ENCODE results near the gene ZNF320. TPM values are rescaled to one million over a fixed set of nuclear protein-coding genes. Genes with fewer than 3 reads are reported as not detected.

ZNF320 gene
- polyA plus RNA-seq, 1 of the 3 experiments (the other 2 are of a cell fraction) = 6.9 TPM

DNA sequence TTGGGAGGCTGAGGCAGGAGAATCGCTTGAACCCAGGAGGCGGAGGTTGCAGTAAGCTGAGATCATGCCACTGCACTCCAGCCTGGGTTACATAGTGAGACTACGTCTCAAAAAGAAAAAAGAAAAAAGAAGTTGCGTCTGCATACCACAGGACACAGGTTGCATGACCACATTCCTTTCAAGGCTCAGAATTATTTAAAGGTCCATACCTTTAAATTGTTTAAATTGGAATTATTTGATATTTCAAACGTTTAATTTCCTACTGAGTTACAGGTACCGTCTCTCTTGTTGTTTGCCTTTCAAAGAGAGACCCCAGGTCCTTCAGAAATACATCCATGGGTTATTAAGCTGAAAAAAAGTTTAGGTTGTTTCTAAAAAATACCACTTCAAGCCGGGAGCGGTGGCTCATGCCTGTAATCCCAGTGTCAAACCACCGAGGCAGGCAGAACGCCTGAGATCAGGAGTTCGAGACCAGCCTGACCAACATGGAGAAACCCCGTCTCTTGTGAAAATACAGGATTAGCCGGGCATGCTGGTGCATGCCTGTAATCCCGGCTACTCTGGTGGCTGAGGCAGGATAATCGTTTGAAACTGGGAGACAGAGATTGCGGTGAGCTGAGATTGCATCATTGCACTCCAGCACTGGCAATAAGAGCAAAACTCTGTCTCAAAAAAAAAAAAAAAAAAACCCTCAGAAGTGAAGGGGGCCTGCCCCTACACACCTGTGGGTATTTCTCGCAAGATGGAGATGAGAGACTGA lies 46.6 kb upstream of the ZNF320 start:
- WGBS (ENCODE audit: low lambda C conversion rate) = 84% methylated on average over 17 of the region's 17 CpGs
- Histone ChIP-seq H3K4me3 (ENCODE audit: low read depth in 2 of 2, low read length in 1 of 2) (no peak overlapping the region), H3K27me3 (ENCODE audit: insufficient read depth) (no peaks in the 10 kb centered on the region), H3K4me1 (ENCODE audit: control insufficient read depth in 1 of 2, insufficient read depth in 2 of 2, low read depth in 1 of 2, low read length in 1 of 2) (no peaks in the 10 kb centered on the region; a peak in 1 of 4 replicates), H3K36me3 (replicated peaks in 1 of 2; ENCODE audit: control insufficient read depth in 1 of 2, insufficient read depth in 2 of 2, low read length in 1 of 2) (peaks cover 0 to 10% of the 10 kb centered on the region in 2 experiments), H2AFZ (ENCODE audit: low read depth) (no peak overlapping the region), H3K4me2 (no peak overlapping the region), H3K79me2 (ENCODE audit: insufficient read depth) (peaks cover 6% of the 10 kb centered on the region; the same call in 1 of the 2 replicates), H3K27ac (ENCODE audit: low read depth in 2 of 2, low read length in 1 of 2) (no peak overlapping the region), H3K9me2 (no peaks in the 10 kb centered on the region), H3F3A (replicated peaks; ENCODE audit: insufficient read depth) (no peaks in the 10 kb centered on the region), H4K20me1 (ENCODE audit: insufficient read depth) (no peaks in the 10 kb centered on the region), H3K9ac (no peak overlapping the region), H3K9me3 (peaks cover 8% of the 10 kb centered on the region; the same call in 1 of the 2 replicates)
- CTCF ChIA-PET = no interaction called here
- no peak for TF ChIP-seq CHD2 (IDR thresholded peaks at IDR 0.05; ENCODE audit: low read length, partially characterized antibody)
- TF ChIP-seq EP300 (IDR thresholded peaks at IDR 0.05; ENCODE audit: borderline replicate concordance in 1 of 2, low read depth in 1 of 2, low read length in 1 of 2) = no peak
- TF ChIP-seq TAF1 (IDR thresholded peaks at IDR 0.05; ENCODE audit: borderline replicate concordance, low read depth, low read length) = no peak
- TF ChIP-seq FOSL2 (IDR thresholded peaks at IDR 0.05; ENCODE audit: borderline replicate concordance, low read depth) = no peak
- no peak for TF ChIP-seq POLR2AphosphoS5 (IDR thresholded peaks at IDR 0.05; ENCODE audit: low read depth, low read length)
- no peak for TF ChIP-seq SIN3A (IDR thresholded peaks at IDR 0.05; ENCODE audit: borderline replicate concordance, low read depth, low read length)
- TF ChIP-seq, protein P1, sequence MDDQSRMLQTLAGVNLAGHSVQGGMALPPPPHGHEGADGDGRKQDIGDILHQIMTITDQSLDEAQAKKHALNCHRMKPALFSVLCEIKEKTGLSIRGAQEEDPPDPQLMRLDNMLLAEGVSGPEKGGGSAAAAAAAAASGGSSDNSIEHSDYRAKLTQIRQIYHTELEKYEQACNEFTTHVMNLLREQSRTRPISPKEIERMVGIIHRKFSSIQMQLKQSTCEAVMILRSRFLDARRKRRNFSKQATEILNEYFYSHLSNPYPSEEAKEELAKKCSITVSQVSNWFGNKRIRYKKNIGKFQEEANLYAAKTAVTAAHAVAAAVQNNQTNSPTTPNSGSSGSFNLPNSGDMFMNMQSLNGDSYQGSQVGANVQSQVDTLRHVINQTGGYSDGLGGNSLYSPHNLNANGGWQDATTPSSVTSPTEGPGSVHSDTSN (IDR thresholded peaks at IDR 0.05) = no peak
- no peak for TF ChIP-seq YY1 (IDR thresholded peaks at IDR 0.05; ENCODE audit: low read depth)
- TF ChIP-seq RXRA (IDR thresholded peaks at IDR 0.05; ENCODE audit: borderline replicate concordance, low read depth) = no peak
- no peak for TF ChIP-seq ZBTB33 (IDR thresholded peaks at IDR 0.05; ENCODE audit: borderline replicate concordance, low read depth)
- TF ChIP-seq TEAD4 (IDR thresholded peaks at IDR 0.05; ENCODE audit: borderline replicate concordance, insufficient read depth) = no peak
- no peak for TF ChIP-seq MAX (IDR thresholded peaks at IDR 0.05; ENCODE audit: low read depth)
- POLR2A ChIA-PET = no interaction called here
- no peak for DNase-seq

Measured in SK-N-SH (cell line).